ENCODE measurements around the gene DENND2A.
"Not testable (repeated sequence)": the region's sequence is repeated elsewhere in the genome, so short reads cannot be mapped to it uniquely, and the experiment has no call there.

Gene DENND2A

GRCh38 chr7:140673774-140674155 lies 33.2 kb upstream of the DENND2A start:
- DNase-seq (ENCODE audit: low read depth in 2 of 2) = no peak

GRCh38 chr7:140673063-140673773 lies 32.6 kb upstream of the DENND2A start:
- DNase-seq (ENCODE audit: low read depth in 2 of 2) = peak; percentile 18 to 33

- peak; percentile 40 to 56 for DNase-seq (ENCODE audit: low read depth in 2 of 2)
Observed at GRCh38 chr7:140672382-140673062, 31.9 kb upstream of the DENND2A start, which contains the start of gene ADCK2. TSS of gene ADCK2 (plus strand) at chr7:140672945. CDS start at chr7:140673331, 386 bp downstream.

GRCh38 chr7:140671966-140672365 lies 31.4 kb upstream of the DENND2A start:
- DNase-seq (ENCODE audit: low read depth in 2 of 2) = no peak

- no peak for DNase-seq (ENCODE audit: low read depth in 2 of 2)
Observed at GRCh38 chr7:140670343-140670935, 29.8 kb upstream of the DENND2A start.

GRCh38 chr7:140669862-140670261 lies 29.2 kb upstream of the DENND2A start:
- not testable (repeated sequence) for DNase-seq (ENCODE audit: low read depth in 2 of 2)

GRCh38 chr7:140669352-140669751 lies 28.7 kb upstream of the DENND2A start:
- DNase-seq (ENCODE audit: low read depth in 2 of 2) = no peak

- DNase-seq (ENCODE audit: low read depth in 2 of 2) = no peak
Observed at GRCh38 chr7:140668641-140669040, 28.0 kb upstream of the DENND2A start.

GRCh38 chr7:140667476-140667875 lies 26.9 kb upstream of the DENND2A start:
- DNase-seq (ENCODE audit: low read depth in 2 of 2) = no peak

GRCh38 chr7:140662938-140663337 lies 22.3 kb upstream of the DENND2A start:
- not testable (repeated sequence) for DNase-seq (ENCODE audit: low read depth in 2 of 2)

GRCh38 chr7:140661124-140661523 lies 20.5 kb upstream of the DENND2A start:
- DNase-seq (ENCODE audit: low read depth in 2 of 2) = no peak

GRCh38 chr7:140659856-140660255 lies 19.2 kb upstream of the DENND2A start:
- DNase-seq (ENCODE audit: low read depth in 2 of 2) = no peak

- no peak for DNase-seq (ENCODE audit: low read depth in 2 of 2)
Observed at GRCh38 chr7:140657891-140658290, 17.3 kb upstream of the DENND2A start.

- DNase-seq (ENCODE audit: low read depth in 2 of 2) = peak in 1 of 2 donors; percentile 21
Observed at GRCh38 chr7:140656548-140657515, 16.2 kb upstream of the DENND2A start.

GRCh38 chr7:140655511-140656408 lies 15.1 kb upstream of the DENND2A start:
- no peak for DNase-seq (ENCODE audit: low read depth in 2 of 2)

- DNase-seq (ENCODE audit: low read depth in 2 of 2) = no peak
Observed at GRCh38 chr7:140654661-140655060, 14.0 kb upstream of the DENND2A start.

GRCh38 chr7:140654109-140654387 lies 13.4 kb upstream of the DENND2A start:
- no peak for DNase-seq (ENCODE audit: low read depth in 2 of 2)

GRCh38 chr7:140653319-140654108 lies 12.9 kb upstream of the DENND2A start:
- DNase-seq (ENCODE audit: low read depth in 2 of 2) = no peak

- DNase-seq (ENCODE audit: low read depth in 2 of 2) = no peak
Observed at GRCh38 chr7:140650367-140650766, 9.8 kb upstream of the DENND2A start.

- no peak for DNase-seq (ENCODE audit: low read depth in 2 of 2)
Observed at GRCh38 chr7:140649556-140650205, 9.1 kb upstream of the DENND2A start.
